ENCODE data around the gene RPRD1B. TPM values are rescaled to one million over a fixed set of nuclear protein-coding genes. Genes with fewer than 3 reads are reported as not detected.

RPRD1B gene
- total and polyA plus RNA-seq, 2 of the 13 experiments (the other 11 are each of a cell fraction or from before 2014, with no cell fraction given), result 31.1 to 41.5 TPM

DNA sequence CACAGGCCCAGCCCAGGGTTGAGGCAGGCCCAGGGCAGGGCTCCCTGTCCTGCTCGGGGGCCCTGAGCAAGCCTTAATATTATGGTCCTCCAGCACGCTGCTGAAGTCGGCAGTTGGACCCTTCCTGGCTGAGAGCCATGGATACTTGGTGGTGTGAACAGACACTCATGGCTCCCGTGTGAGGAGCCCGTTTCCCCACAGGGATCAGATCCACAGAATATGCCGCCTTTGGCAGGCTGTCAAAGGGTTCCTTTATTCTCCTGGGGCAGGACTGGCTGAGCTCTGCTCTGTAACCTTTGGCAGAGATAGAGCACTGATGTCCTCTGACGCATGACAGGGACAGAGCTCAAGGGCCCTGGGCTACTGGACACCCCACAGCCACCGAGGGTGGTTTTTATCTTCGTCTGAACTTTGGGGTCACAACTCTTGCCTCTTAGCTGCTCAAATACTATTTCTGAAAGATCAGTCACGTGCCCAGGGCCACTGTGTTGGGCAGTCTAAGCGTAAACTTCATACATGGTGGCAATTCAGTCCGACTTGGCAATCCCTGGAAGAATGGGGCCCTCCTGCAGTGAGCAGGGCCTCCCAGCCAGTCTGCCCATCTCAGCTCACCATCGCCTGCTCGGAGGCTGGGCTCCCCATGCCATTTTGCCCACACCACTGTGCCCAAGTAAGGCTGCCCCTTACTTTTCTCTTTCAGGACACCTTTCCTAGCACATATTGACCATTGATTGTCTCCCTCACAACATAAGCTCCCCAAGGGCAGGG, 49.3 kb upstream of the RPRD1B start (continued):
- TF ChIP-seq ZSCAN29 (CRISPR knock-in tag; conservative IDR thresholded peaks at IDR 0.05) (0 out of 2 replicates have a peak, but pooled peaks have one; percentile 35), KDM3A (CRISPR knock-in tag; IDR thresholded peaks at IDR 0.05; ENCODE audit: low read depth) (peak; percentile 51; the same call in 1 of the 2 replicates), ZNF850 (CRISPR knock-in tag; conservative IDR thresholded peaks at IDR 0.05) (0 out of 2 replicates have a peak, but pooled peaks have one; percentile 22), XRCC5 (optimal IDR thresholded peaks at IDR 0.05; ENCODE audit: low read length) (peak; percentile 92), GPN1 (CRISPR knock-in tag; IDR thresholded peaks at IDR 0.05; ENCODE audit: borderline replicate concordance) (no peak), ZNF136 (CRISPR knock-in tag; IDR thresholded peaks at IDR 0.05; ENCODE audit: low read depth) (no peak), HOXA7 (CRISPR knock-in tag; IDR thresholded peaks at IDR 0.05) (no peak), ZNF607 (CRISPR knock-in tag; IDR thresholded peaks at IDR 0.05; ENCODE audit: borderline replicate concordance) (no peak), SPEN (CRISPR knock-in tag; IDR thresholded peaks at IDR 0.05; ENCODE audit: low read depth) (peak; percentile 79; the same call in 1 of the 2 replicates), ELF4 (CRISPR knock-in tag; IDR thresholded peaks at IDR 0.05; ENCODE audit: borderline replicate concordance) (no peak), BRCA1 (CRISPR knock-in tag; IDR thresholded peaks at IDR 0.05) (no peak), NFKB2 (CRISPR knock-in tag; IDR thresholded peaks at IDR 0.05; ENCODE audit: borderline replicate concordance) (0 out of 2 replicates have a peak, but pooled peaks have one; percentile 27)
- TF ChIP-seq, protein P1, sequence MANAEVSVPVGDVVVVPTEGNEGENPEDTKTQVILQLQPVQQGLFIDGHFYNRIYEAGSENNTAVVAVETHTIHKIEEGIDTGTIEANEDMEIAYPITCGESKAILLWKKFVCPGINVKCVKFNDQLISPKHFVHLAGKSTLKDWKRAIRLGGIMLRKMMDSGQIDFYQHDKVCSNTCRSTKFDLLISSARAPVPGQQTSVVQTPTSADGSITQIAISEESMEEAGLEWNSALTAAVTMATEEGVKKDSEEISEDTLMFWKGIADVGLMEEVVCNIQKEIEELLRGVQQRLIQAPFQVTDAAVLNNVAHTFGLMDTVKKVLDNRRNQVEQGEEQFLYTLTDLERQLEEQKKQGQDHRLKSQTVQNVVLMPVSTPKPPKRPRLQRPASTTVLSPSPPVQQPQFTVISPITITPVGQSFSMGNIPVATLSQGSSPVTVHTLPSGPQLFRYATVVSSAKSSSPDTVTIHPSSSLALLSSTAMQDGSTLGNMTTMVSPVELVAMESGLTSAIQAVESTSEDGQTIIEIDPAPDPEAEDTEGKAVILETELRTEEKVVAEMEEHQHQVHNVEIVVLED (CRISPR knock-in tag; IDR thresholded peaks at IDR 0.05; ENCODE audit: borderline replicate concordance), result peak; percentile 17; the same call in 1 of the 2 replicates
- TF ChIP-seq, protein P2, sequence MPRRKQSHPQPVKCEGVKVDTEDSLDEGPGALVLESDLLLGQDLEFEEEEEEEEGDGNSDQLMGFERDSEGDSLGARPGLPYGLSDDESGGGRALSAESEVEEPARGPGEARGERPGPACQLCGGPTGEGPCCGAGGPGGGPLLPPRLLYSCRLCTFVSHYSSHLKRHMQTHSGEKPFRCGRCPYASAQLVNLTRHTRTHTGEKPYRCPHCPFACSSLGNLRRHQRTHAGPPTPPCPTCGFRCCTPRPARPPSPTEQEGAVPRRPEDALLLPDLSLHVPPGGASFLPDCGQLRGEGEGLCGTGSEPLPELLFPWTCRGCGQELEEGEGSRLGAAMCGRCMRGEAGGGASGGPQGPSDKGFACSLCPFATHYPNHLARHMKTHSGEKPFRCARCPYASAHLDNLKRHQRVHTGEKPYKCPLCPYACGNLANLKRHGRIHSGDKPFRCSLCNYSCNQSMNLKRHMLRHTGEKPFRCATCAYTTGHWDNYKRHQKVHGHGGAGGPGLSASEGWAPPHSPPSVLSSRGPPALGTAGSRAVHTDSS (CRISPR knock-in tag; conservative IDR thresholded peaks at IDR 0.05), result no peak
- TF ChIP-seq, protein P3, sequence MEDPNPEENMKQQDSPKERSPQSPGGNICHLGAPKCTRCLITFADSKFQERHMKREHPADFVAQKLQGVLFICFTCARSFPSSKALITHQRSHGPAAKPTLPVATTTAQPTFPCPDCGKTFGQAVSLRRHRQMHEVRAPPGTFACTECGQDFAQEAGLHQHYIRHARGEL (CRISPR knock-in tag; IDR thresholded peaks at IDR 0.05), result no peak
- TF ChIP-seq, protein P4, sequence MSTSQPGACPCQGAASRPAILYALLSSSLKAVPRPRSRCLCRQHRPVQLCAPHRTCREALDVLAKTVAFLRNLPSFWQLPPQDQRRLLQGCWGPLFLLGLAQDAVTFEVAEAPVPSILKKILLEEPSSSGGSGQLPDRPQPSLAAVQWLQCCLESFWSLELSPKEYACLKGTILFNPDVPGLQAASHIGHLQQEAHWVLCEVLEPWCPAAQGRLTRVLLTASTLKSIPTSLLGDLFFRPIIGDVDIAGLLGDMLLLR (CRISPR knock-in tag; IDR thresholded peaks at IDR 0.05), result no peak
- TF ChIP-seq, protein P5, sequence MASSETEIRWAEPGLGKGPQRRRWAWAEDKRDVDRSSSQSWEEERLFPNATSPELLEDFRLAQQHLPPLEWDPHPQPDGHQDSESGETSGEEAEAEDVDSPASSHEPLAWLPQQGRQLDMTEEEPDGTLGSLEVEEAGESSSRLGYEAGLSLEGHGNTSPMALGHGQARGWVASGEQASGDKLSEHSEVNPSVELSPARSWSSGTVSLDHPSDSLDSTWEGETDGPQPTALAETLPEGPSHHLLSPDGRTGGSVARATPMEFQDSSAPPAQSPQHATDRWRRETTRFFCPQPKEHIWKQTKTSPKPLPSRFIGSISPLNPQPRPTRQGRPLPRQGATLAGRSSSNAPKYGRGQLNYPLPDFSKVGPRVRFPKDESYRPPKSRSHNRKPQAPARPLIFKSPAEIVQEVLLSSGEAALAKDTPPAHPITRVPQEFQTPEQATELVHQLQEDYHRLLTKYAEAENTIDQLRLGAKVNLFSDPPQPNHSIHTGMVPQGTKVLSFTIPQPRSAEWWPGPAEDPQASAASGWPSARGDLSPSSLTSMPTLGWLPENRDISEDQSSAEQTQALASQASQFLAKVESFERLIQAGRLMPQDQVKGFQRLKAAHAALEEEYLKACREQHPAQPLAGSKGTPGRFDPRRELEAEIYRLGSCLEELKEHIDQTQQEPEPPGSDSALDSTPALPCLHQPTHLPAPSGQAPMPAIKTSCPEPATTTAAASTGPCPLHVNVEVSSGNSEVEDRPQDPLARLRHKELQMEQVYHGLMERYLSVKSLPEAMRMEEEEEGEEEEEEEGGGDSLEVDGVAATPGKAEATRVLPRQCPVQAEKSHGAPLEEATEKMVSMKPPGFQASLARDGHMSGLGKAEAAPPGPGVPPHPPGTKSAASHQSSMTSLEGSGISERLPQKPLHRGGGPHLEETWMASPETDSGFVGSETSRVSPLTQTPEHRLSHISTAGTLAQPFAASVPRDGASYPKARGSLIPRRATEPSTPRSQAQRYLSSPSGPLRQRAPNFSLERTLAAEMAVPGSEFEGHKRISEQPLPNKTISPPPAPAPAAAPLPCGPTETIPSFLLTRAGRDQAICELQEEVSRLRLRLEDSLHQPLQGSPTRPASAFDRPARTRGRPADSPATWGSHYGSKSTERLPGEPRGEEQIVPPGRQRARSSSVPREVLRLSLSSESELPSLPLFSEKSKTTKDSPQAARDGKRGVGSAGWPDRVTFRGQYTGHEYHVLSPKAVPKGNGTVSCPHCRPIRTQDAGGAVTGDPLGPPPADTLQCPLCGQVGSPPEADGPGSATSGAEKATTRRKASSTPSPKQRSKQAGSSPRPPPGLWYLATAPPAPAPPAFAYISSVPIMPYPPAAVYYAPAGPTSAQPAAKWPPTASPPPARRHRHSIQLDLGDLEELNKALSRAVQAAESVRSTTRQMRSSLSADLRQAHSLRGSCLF (CRISPR knock-in tag; IDR thresholded peaks at IDR 0.05; ENCODE audit: borderline replicate concordance), result no peak
- TF ChIP-seq, protein P6, sequence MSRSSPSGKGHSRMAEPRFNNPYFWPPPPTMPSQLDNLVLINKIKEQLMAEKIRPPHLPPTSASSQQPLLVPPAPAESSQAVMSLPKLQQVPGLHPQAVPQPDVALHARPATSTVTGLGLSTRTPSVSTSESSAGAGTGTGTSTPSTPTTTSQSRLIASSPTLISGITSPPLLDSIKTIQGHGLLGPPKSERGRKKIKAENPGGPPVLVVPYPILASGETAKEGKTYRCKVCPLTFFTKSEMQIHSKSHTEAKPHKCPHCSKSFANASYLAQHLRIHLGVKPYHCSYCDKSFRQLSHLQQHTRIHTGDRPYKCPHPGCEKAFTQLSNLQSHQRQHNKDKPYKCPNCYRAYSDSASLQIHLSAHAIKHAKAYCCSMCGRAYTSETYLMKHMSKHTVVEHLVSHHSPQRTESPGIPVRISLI (CRISPR knock-in tag; IDR thresholded peaks at IDR 0.05; ENCODE audit: borderline replicate concordance), result no peak; the same call in 1 of the 2 replicates
